Parathyroid adenoma (tissue), 2 donors: ENCODE measurements around the gene LIN54.

ENCODE experiments used
- H2AFZ ChIP-seq: fragments of 300-600 bp; sonication (generic); one replicate; pipeline ENCODE4 v1.7.0; 2017; ENCODE audit warnings: antibody characterized with exemption, mild to moderate bottlenecking
- H3K27ac ChIP-seq: fragments of 300-600 bp; sonication (generic); one replicate; pipeline ENCODE4 v1.7.0; 2017
- H3K27me3 ChIP-seq: fragments of 300-600 bp; sonication (generic); one replicate; pipeline ENCODE4 v1.7.0; 2017; ENCODE audit warnings: low read length; ENCODE audit not compliant: control insufficient read depth, insufficient read depth
- H3K36me3 ChIP-seq: fragments of 300-600 bp; sonication (generic); one replicate; pipeline ENCODE4 v1.7.0; 2017; ENCODE audit warnings: low read length; ENCODE audit not compliant: control insufficient read depth, insufficient read depth
- H3K4me1 ChIP-seq: fragments of 300-600 bp; sonication (generic); one replicate; pipeline ENCODE4 v1.7.0; 2017; ENCODE audit warnings: control low read depth
- H3K4me2 ChIP-seq: fragments of 300-600 bp; sonication (generic); one replicate; pipeline ENCODE4 v1.7.0; 2017; ENCODE audit warnings: low read length
- H3K4me3 ChIP-seq: fragments of 300-600 bp; sonication (generic); one replicate; pipeline ENCODE4 v1.7.0; 2017; ENCODE audit warnings: low read depth, low read length
- H3K79me2 ChIP-seq: fragments of 300-600 bp; sonication (generic); one replicate; pipeline ENCODE4 v1.7.0; 2017; ENCODE audit warnings: control low read depth
- H3K9ac ChIP-seq: fragments of 300-600 bp; sonication (generic); one replicate; pipeline ENCODE4 v1.7.0; 2017; ENCODE audit warnings: mild to moderate bottlenecking
- H3K9me3 ChIP-seq: fragments of 300-600 bp; sonication (generic); one replicate; pipeline ENCODE4 v1.7.0; 2017; ENCODE audit warnings: low read length; ENCODE audit not compliant: control insufficient read depth
- CTCF ChIP-seq: fragments of 300-600 bp; sonication (generic); IDR thresholded peaks from one replicate; pipeline ENCODE4 v1.7.0; 2017; ENCODE audit warnings: antibody characterized with exemption, mild to moderate bottlenecking
- donor health status: primary hyperparathyroidism.

LIN54 gene

DNA sequence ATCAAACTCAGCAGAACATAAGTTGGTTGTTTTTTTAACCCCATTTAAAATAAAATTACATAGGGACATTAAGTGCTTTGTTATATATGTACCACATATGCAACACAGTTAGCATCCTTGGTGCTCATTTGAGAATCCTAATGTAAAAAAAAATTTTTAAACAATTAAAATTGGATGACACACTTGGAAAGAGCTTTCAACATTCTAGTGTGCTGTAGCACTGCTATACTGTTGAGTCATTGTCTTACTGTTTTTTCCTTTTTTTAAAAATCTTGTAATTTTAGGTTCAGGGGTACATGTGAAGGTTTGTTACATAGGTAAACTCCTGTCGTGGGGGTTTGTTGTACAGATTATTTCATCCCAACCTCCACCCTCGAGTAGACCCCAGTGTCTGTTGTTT, 97.3 kb downstream of the LIN54 start:
- Histone ChIP-seq H3K27me3 (no peaks in the 10 kb centered on the region), H3K9me3 (no peaks in the 10 kb centered on the region), H3K79me2 (no peaks in the 10 kb centered on the region), H3K4me2 (no peak overlapping the region), H3K36me3 (no peaks in the 10 kb centered on the region), H3K9ac (no peak overlapping the region), H3K4me3 (no peak overlapping the region), H3K4me1 (no peaks in the 10 kb centered on the region), H3K27ac (no peak overlapping the region), H2AFZ (no peak overlapping the region)
- no peak for TF ChIP-seq CTCF

DNA sequence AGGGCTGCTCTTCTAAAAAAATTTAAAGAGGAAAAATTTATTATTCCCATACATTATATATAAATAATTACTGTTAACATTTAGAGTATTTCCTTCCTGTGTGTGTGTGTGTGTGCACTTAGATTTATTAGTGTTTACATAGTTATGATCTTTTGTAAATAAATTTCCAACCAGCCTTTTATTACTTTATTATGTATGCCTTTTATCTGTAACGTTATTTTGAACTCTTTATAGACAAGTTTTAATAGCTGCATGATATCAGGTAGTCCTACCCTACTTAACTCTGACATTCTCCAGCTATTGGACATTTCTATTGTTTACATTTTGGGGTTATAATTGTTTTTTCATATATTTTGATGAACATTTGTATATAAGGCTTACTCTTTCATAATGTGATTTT, 101.3 kb downstream of the LIN54 start:
- Histone ChIP-seq H3K4me3 (no peak overlapping the region), H2AFZ (no peak overlapping the region), H3K79me2 (no peaks in the 10 kb centered on the region), H3K9me3 (no peaks in the 10 kb centered on the region), H3K9ac (no peak overlapping the region), H3K36me3 (no peaks in the 10 kb centered on the region), H3K27ac (no peak overlapping the region), H3K27me3 (no peaks in the 10 kb centered on the region), H3K4me1 (no peaks in the 10 kb centered on the region), H3K4me2 (no peak overlapping the region)
- no peak for TF ChIP-seq CTCF

DNA sequence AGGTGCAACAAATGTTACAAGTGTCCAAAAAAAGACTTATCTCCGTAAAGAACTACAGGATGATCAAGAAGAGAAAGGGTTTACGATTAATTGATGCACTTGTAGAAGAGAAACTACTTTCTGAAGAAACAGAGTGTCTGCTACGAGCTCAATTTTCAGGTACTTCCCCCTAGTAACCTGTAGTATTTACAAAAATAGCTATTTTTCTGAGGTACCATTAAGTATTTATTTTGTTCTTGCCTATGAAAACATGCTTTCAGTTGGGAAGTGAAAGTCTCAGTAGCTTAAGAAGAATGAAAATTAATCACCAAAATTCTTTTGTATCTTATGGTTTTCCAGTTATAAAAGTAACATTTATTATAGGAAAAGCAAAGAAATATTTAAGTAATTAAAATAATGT, 104.2 kb downstream of the LIN54 start:
- H3K27me3 ChIP-seq, result no peaks in the 10 kb centered on the region
- no peaks in the 10 kb centered on the region for H3K79me2 ChIP-seq
- H3K36me3 ChIP-seq, result no peaks in the 10 kb centered on the region
- no peak for TF ChIP-seq CTCF
- no peak overlapping the region for H3K27ac ChIP-seq
- no peaks in the 10 kb centered on the region for H3K9me3 ChIP-seq
- H3K9ac ChIP-seq, result no peak overlapping the region
- no peak overlapping the region for H2AFZ ChIP-seq
- no peak overlapping the region for H3K4me2 ChIP-seq
- no peak overlapping the region for H3K4me3 ChIP-seq
- peaks cover 3% of the 10 kb centered on the region for H3K4me1 ChIP-seq

DNA sequence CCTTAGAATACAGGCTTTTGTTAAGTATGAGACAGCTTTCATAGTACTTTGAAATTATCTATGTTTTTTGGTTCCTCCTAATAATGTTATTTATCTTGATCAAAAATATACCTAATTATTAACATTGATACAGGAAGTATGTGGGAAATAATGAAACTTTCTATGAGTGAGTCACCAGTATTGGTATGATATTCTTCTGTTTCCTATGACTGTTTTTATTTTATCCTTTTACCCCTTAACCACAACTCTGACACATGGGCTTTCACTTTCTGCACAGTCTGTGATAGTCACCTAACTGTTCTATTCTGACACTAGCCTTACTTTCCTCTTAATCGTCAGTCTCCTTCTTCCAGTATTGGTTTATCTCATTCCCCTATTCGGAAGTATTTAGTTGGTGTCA, 105.4 kb downstream of the LIN54 start:
- H3K4me3 ChIP-seq, result no peak overlapping the region
- no peaks in the 10 kb centered on the region for H3K9me3 ChIP-seq
- no peak overlapping the region for H3K4me2 ChIP-seq
- H3K4me1 ChIP-seq, result peaks cover 3% of the 10 kb centered on the region
- H2AFZ ChIP-seq, result no peak overlapping the region
- no peaks in the 10 kb centered on the region for H3K27me3 ChIP-seq
- H3K79me2 ChIP-seq, result no peaks in the 10 kb centered on the region
- no peak for TF ChIP-seq CTCF
- no peak overlapping the region for H3K9ac ChIP-seq
- H3K36me3 ChIP-seq, result no peaks in the 10 kb centered on the region
- no peak overlapping the region for H3K27ac ChIP-seq

DNA sequence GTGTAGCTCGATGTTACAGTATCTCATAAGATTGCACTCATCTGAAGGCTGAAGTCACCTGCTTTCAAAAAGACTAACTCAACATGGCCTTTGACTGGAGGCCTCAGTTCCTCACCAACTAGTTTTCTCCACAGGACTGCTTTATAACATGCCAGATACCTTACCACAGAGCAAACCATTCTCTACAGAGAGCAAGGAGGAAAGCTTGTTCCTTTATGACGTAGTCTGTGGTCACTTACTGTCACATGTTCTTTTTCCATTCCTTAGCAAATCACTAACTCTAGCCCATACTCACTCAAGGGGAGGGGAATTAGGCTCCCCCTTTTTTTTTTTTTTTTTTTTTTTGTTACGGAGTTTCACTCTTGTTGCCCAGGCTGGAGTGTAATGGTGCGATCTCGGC, 106.9 kb downstream of the LIN54 start:
- Histone ChIP-seq H3K79me2 (no peaks in the 10 kb centered on the region), H3K9me3 (no peaks in the 10 kb centered on the region), H3K4me3 (no peak overlapping the region), H3K27ac (no peak overlapping the region), H3K27me3 (no peaks in the 10 kb centered on the region), H3K9ac (no peak overlapping the region), H3K36me3 (no peaks in the 10 kb centered on the region), H3K4me1 (peaks cover 3% of the 10 kb centered on the region), H3K4me2 (no peak overlapping the region), H2AFZ (no peak overlapping the region)
- no peak for TF ChIP-seq CTCF
